ENCODE measurements around the gene CHRNA4. TPM values are rescaled to one million over a fixed set of nuclear protein-coding genes. Genes with fewer than 3 reads are reported as not detected.

CHRNA4 gene
- total RNA-seq, 2 donors from 2014 or later, result 0.46 TPM; not detected in 1

GRCh38 chr20:63295018-63295417 is 66.1 kb downstream of the CHRNA4 start:
- H3K4me3 ChIP-seq (ENCODE audit: low read length), result no peak overlapping the region
- no peaks in the 10 kb centered on the region for H3K27me3 Mint-ChIP-seq (ENCODE audit: insufficient read depth)
- TF ChIP-seq CTCF (conservative IDR thresholded peaks at IDR 0.05), result no peak
- no peak overlapping the region for H3K4me3 Mint-ChIP-seq
- no peaks in the 10 kb centered on the region for H3K4me1 Mint-ChIP-seq
- H3K9ac ChIP-seq (ENCODE audit: extremely low read depth, low read length, poor library complexity, severe bottlenecking), result no peak overlapping the region
- H3K27ac Mint-ChIP-seq, result no peak overlapping the region
- H3K36me3 Mint-ChIP-seq (ENCODE audit: low read depth), result no peaks in the 10 kb centered on the region
- no peaks in the 10 kb centered on the region for H3K9me3 Mint-ChIP-seq
- no peaks in the 10 kb centered on the region for H3K9me3 ChIP-seq (ENCODE audit: control insufficient read depth, low read length)
- H3K4me1 ChIP-seq (ENCODE audit: control insufficient read depth, insufficient read depth, low read length), result no peaks in the 10 kb centered on the region
- no peaks in the 10 kb centered on the region for H3K36me3 ChIP-seq (ENCODE audit: control insufficient read depth, insufficient read depth, low read length)
- DNase-seq, result no peak
- no peak overlapping the region for H3K27ac ChIP-seq (ENCODE audit: low read depth, low read length)
- 82 to 88% methylated on average over 11 to 19 of the region's 19 CpGs for WGBS, 2 experiments (ENCODE audit: insufficient coverage in 1 of 2, insufficient read length in 1 of 2)
- no peaks in the 10 kb centered on the region for H3K27me3 ChIP-seq (ENCODE audit: control insufficient read depth, insufficient read depth, low read length, poor library complexity, severe bottlenecking)

- 91 to 95% methylated on average over 6 to 11 of the region's 12 CpGs for WGBS, 2 experiments (ENCODE audit: insufficient coverage in 1 of 2, insufficient read length in 1 of 2)
- no peak for TF ChIP-seq CTCF (conservative IDR thresholded peaks at IDR 0.05)
- no peaks in the 10 kb centered on the region for H3K9me3 ChIP-seq (ENCODE audit: control insufficient read depth, low read length)
- no peaks in the 10 kb centered on the region for H3K4me1 ChIP-seq (ENCODE audit: control insufficient read depth, insufficient read depth, low read length)
- H3K4me3 ChIP-seq (ENCODE audit: low read length), result no peak overlapping the region
- H3K27me3 Mint-ChIP-seq (ENCODE audit: insufficient read depth), result no peaks in the 10 kb centered on the region
- no peak for DNase-seq
- no peaks in the 10 kb centered on the region for H3K36me3 Mint-ChIP-seq (ENCODE audit: low read depth)
- H3K4me1 Mint-ChIP-seq, result no peaks in the 10 kb centered on the region
- no peak overlapping the region for H3K4me3 Mint-ChIP-seq
- H3K9me3 Mint-ChIP-seq, result no peaks in the 10 kb centered on the region
- no peak overlapping the region for H3K9ac ChIP-seq (ENCODE audit: extremely low read depth, low read length, poor library complexity, severe bottlenecking)
- H3K27ac Mint-ChIP-seq, result no peak overlapping the region
- no peak overlapping the region for H3K27ac ChIP-seq (ENCODE audit: low read depth, low read length)
- H3K27me3 ChIP-seq (ENCODE audit: control insufficient read depth, insufficient read depth, low read length, poor library complexity, severe bottlenecking), result no peaks in the 10 kb centered on the region
- H3K36me3 ChIP-seq (ENCODE audit: control insufficient read depth, insufficient read depth, low read length), result no peaks in the 10 kb centered on the region
Measured at GRCh38 chr20:63294536-63294900, 66.6 kb downstream of the CHRNA4 start.

- Histone ChIP-seq H3K36me3 (ENCODE audit: control insufficient read depth, insufficient read depth, low read length) (no peaks in the 10 kb centered on the region), H3K9me3 (ENCODE audit: control insufficient read depth, low read length) (no peaks in the 10 kb centered on the region), H3K9ac (ENCODE audit: extremely low read depth, low read length, poor library complexity, severe bottlenecking) (no peak overlapping the region), H3K4me3 (ENCODE audit: low read length) (no peak overlapping the region), H3K27me3 (ENCODE audit: control insufficient read depth, insufficient read depth, low read length, poor library complexity, severe bottlenecking) (no peaks in the 10 kb centered on the region), H3K4me1 (ENCODE audit: control insufficient read depth, insufficient read depth, low read length) (no peaks in the 10 kb centered on the region), H3K27ac (ENCODE audit: low read depth, low read length) (no peak overlapping the region)
- Mint-ChIP-seq H3K9me3 (no peaks in the 10 kb centered on the region), H3K36me3 (ENCODE audit: low read depth) (peaks cover under 1% of the 10 kb centered on the region), H3K4me1 (no peaks in the 10 kb centered on the region), H3K27me3 (ENCODE audit: insufficient read depth) (no peaks in the 10 kb centered on the region), H3K4me3 (no peak overlapping the region), H3K27ac (no peak overlapping the region)
- no peak for TF ChIP-seq CTCF (conservative IDR thresholded peaks at IDR 0.05)
- no peak for DNase-seq
- 88 to 92% methylated on average over 12 to 15 of the region's 22 CpGs for WGBS, 2 experiments (ENCODE audit: insufficient coverage in 1 of 2, insufficient read length in 1 of 2)
Measured at GRCh38 chr20:63293871-63294535, 67.1 kb downstream of the CHRNA4 start.
